HepG2 (cell line): Measurements from ENCODE around the gene FGF14. TPM values are rescaled to one million over a fixed set of nuclear protein-coding genes. Genes with fewer than 3 reads are reported as not detected.

Experiments
- CHD2 ChIP-seq: IDR thresholded peaks from 2 replicates; pipeline ENCODE4 v1.6.1; 2011; ENCODE audit warnings: low read depth, low read length, improper control_type of control experiment
- GATAD2A ChIP-seq: IDR thresholded peaks from 2 replicates; pipeline ENCODE4 v1.6.1; 2016
- IRX3 ChIP-seq: sonication (generic); formaldehyde crosslinking; IDR thresholded peaks from 2 replicates; pipeline ENCODE4 v1.8.1; 2023; ENCODE audit warnings: mild to moderate bottlenecking, low read depth, missing genetic modification reagents, borderline replicate concordance
- KAT7 ChIP-seq: IDR thresholded peaks from 2 replicates; pipeline ENCODE4 v1.6.1; 2018; ENCODE audit warnings: borderline replicate concordance, missing compliant biosample characterization
- NCOA2 ChIP-seq: sonication (generic); formaldehyde crosslinking; IDR thresholded peaks from 2 replicates; pipeline ENCODE4 v1.8.0; 2022; ENCODE audit warnings: inconsistent platforms
- PITX1 ChIP-seq: sonication (generic); formaldehyde crosslinking; IDR thresholded peaks from 2 replicates; pipeline ENCODE4 v1.5.1; 2020; ENCODE audit warnings: mild to moderate bottlenecking, missing genetic modification reagents
- POLR2A ChIP-seq, 2 experiments: IDR thresholded peaks; 2 replicates each; pipeline ENCODE4 v1.6.1; 2011; ENCODE audit warnings: low read depth in 2 of 2, low read length in 2 of 2, mild to moderate bottlenecking in 1 of 2, moderate library complexity in 1 of 2; ENCODE audit not compliant: insufficient read depth in 1 of 2
- SRSF4 ChIP-seq: fragments of 200-400 bp; formaldehyde crosslinking; IDR thresholded peaks from one replicate; pipeline ENCODE4 v1.6.1; 2018; ENCODE audit warnings: mild to moderate bottlenecking, low read depth, low read length, moderate library complexity; ENCODE audit not compliant: poor library complexity, severe bottlenecking
- WIZ ChIP-seq: sonication (generic); formaldehyde crosslinking; IDR thresholded peaks from 2 replicates; pipeline ENCODE4 v1.5.1; 2020; ENCODE audit warnings: mild to moderate bottlenecking, missing genetic modification reagents
- ZNF160 ChIP-seq: sonication (generic); formaldehyde crosslinking; IDR thresholded peaks from 2 replicates; pipeline ENCODE4 v1.8.0; 2022; ENCODE audit warnings: mild to moderate bottlenecking, inconsistent platforms, missing genetic modification reagents
- ZNF274 ChIP-seq: sonication (generic); formaldehyde crosslinking; IDR thresholded peaks from 2 replicates; pipeline ENCODE4 v1.5.1; 2020; ENCODE audit warnings: mild to moderate bottlenecking, missing genetic modification reagents
- ZNF616 ChIP-seq: sonication (generic); formaldehyde crosslinking; IDR thresholded peaks from 2 replicates; pipeline ENCODE4 v1.5.0; 2020; ENCODE audit warnings: low read depth, mild to moderate bottlenecking, missing genetic modification reagents
- ZNF749 ChIP-seq: sonication (generic); formaldehyde crosslinking; IDR thresholded peaks from 2 replicates; pipeline ENCODE4 v1.8.0; 2022; ENCODE audit warnings: mild to moderate bottlenecking, missing genetic modification reagents, moderate library complexity, borderline replicate concordance
- polyA plus RNA-seq, 8 experiments: library from polyadenylated mRNA; depleted of rRNA in 3 of 8; stranded (reverse) in 7 of 8; unstranded in 1 of 8; fragments of >200 nt; fragmentation: Illumina TruSeq in 4 of 8; extraction: Trizol in 4 of 8; gene quantifications; 2 replicates each; pipeline versions ENCODE4 v1.2.1 to v1.2.3, GENCODE V29; 2011 to 2016; ENCODE audit warnings: low read depth in 4 of 8, missing spikeins in 1 of 8, mixed read lengths in 1 of 8; ENCODE audit not compliant: insufficient read depth in 1 of 8
- total RNA-seq, 5 experiments: library from RNA; depleted of rRNA; stranded (reverse); fragments of >200 nt; fragmentation: Illumina TruSeq; extraction: Trizol; gene quantifications; 2 replicates each; pipeline ENCODE4 v1.2.3, GENCODE V29; 2016; ENCODE audit warnings: low read depth in 1 of 5
- TF ChIP-seq, protein P1 (sequence below): sonication (generic); formaldehyde crosslinking; IDR thresholded peaks from 2 replicates; pipeline ENCODE4 v1.5.0; 2020; ENCODE audit warnings: mild to moderate bottlenecking, missing genetic modification reagents, borderline replicate concordance
- TF ChIP-seq, protein P2 (sequence below): IDR thresholded peaks from 2 replicates; pipeline ENCODE4 v1.6.1; 2016
- TF ChIP-seq, protein P3 (sequence below): sonication (generic); formaldehyde crosslinking; IDR thresholded peaks from 2 replicates; pipeline ENCODE4 v1.5.1; 2020; ENCODE audit warnings: mild to moderate bottlenecking, moderate library complexity, missing genetic modification reagents

Gene FGF14
- total and polyA plus RNA-seq, 2 of the 13 experiments (the other 11 are each of a cell fraction or from before 2014, with no cell fraction given), result not detected

DNA sequence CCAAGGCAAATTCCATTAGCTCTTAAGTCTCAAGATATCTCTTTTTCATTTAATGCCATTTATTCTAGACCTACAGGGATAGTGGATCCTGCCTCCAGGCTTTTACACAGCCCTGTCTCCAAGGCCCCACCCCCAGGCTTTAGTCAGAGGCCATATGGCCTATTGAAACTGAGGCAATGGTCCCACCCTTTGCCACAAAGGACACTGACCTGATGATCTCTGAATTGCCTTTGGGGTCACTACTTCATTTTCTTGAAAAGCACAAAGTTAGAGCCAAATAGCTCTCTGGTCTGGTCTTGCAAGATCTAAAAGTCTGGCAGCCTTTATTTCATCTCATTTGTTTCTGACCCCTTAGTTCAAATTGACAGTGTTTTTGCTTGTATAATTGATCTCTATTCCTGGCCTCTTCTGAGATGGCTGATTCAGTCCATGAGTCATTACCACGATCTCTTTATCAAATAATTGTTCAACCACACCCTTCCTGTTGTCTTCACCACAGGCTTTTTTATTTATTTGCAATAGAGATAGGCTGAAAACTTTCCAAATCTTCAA lies 209.8 kb downstream of the FGF14 start (continued):
- TF ChIP-seq, protein P1, sequence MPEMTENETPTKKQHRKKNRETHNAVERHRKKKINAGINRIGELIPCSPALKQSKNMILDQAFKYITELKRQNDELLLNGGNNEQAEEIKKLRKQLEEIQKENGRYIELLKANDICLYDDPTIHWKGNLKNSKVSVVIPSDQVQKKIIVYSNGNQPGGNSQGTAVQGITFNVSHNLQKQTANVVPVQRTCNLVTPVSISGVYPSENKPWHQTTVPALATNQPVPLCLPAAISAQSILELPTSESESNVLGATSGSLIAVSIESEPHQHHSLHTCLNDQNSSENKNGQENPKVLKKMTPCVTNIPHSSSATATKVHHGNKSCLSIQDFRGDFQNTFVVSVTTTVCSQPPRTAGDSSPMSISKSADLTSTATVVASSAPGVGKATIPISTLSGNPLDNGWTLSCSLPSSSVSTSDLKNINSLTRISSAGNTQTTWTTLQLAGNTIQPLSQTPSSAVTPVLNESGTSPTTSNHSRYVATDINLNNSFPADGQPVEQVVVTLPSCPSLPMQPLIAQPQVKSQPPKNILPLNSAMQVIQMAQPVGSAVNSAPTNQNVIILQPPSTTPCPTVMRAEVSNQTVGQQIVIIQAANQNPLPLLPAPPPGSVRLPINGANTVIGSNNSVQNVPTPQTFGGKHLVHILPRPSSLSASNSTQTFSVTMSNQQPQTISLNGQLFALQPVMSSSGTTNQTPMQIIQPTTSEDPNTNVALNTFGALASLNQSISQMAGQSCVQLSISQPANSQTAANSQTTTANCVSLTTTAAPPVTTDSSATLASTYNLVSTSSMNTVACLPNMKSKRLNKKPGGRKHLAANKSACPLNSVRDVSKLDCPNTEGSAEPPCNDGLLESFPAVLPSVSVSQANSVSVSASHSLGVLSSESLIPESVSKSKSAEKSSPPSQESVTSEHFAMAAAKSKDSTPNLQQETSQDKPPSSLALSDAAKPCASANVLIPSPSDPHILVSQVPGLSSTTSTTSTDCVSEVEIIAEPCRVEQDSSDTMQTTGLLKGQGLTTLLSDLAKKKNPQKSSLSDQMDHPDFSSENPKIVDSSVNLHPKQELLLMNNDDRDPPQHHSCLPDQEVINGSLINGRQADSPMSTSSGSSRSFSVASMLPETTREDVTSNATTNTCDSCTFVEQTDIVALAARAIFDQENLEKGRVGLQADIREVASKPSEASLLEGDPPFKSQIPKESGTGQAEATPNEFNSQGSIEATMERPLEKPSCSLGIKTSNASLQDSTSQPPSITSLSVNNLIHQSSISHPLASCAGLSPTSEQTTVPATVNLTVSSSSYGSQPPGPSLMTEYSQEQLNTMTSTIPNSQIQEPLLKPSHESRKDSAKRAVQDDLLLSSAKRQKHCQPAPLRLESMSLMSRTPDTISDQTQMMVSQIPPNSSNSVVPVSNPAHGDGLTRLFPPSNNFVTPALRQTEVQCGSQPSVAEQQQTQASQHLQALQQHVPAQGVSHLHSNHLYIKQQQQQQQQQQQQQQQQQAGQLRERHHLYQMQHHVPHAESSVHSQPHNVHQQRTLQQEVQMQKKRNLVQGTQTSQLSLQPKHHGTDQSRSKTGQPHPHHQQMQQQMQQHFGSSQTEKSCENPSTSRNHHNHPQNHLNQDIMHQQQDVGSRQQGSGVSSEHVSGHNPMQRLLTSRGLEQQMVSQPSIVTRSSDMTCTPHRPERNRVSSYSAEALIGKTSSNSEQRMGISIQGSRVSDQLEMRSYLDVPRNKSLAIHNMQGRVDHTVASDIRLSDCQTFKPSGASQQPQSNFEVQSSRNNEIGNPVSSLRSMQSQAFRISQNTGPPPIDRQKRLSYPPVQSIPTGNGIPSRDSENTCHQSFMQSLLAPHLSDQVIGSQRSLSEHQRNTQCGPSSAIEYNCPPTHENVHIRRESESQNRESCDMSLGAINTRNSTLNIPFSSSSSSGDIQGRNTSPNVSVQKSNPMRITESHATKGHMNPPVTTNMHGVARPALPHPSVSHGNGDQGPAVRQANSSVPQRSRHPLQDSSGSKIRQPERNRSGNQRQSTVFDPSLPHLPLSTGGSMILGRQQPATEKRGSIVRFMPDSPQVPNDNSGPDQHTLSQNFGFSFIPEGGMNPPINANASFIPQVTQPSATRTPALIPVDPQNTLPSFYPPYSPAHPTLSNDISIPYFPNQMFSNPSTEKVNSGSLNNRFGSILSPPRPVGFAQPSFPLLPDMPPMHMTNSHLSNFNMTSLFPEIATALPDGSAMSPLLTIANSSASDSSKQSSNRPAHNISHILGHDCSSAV (CRISPR knock-in tag), result no peak
- no peak for TF ChIP-seq CHD2
- TF ChIP-seq ZNF160 (CRISPR knock-in tag), result no peak
- no peak for TF ChIP-seq PITX1 (CRISPR knock-in tag)
- TF ChIP-seq NCOA2 (CRISPR knock-in tag), result no peak
- TF ChIP-seq SRSF4, result no peak
- no peak for TF ChIP-seq KAT7 (CRISPR knock-in tag)
- no peak for TF ChIP-seq POLR2A (IDR thresholded peaks at IDR 0.05; ENCODE audit: insufficient read depth in 1 of 2, low read depth in 2 of 2, low read length in 2 of 2)
- TF ChIP-seq ZNF749, result no peak
- no peak for TF ChIP-seq ZNF616 (CRISPR knock-in tag)
- TF ChIP-seq, protein P2, sequence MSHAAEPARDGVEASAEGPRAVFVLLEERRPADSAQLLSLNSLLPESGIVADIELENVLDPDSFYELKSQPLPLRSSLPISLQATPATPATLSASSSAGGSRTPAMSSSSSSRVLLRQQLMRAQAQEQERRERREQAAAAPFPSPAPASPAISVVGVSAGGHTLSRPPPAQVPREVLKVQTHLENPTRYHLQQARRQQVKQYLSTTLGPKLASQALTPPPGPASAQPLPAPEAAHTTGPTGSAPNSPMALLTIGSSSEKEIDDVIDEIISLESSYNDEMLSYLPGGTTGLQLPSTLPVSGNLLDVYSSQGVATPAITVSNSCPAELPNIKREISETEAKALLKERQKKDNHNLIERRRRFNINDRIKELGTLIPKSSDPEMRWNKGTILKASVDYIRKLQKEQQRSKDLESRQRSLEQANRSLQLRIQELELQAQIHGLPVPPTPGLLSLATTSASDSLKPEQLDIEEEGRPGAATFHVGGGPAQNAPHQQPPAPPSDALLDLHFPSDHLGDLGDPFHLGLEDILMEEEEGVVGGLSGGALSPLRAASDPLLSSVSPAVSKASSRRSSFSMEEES (CRISPR knock-in tag), result no peak
- TF ChIP-seq, protein P3, sequence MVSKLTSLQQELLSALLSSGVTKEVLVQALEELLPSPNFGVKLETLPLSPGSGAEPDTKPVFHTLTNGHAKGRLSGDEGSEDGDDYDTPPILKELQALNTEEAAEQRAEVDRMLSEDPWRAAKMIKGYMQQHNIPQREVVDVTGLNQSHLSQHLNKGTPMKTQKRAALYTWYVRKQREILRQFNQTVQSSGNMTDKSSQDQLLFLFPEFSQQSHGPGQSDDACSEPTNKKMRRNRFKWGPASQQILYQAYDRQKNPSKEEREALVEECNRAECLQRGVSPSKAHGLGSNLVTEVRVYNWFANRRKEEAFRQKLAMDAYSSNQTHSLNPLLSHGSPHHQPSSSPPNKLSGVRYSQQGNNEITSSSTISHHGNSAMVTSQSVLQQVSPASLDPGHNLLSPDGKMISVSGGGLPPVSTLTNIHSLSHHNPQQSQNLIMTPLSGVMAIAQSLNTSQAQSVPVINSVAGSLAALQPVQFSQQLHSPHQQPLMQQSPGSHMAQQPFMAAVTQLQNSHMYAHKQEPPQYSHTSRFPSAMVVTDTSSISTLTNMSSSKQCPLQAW (CRISPR knock-in tag), result no peak
- TF ChIP-seq GATAD2A, result no peak
- no peak for TF ChIP-seq WIZ (CRISPR knock-in tag)
- TF ChIP-seq ZNF274 (CRISPR knock-in tag), result no peak
- TF ChIP-seq IRX3 (CRISPR knock-in tag), result no peak
